NK-92 (cell line): ENCODE results near the gene USP44.

ENCODE experiments used
- DNase-seq: peaks from one replicate; lab custom pipeline; 2025; ENCODE audit not compliant: unreplicated experiment; lab: John Stamatoyannopoulos, UW

Gene USP44

DNA sequence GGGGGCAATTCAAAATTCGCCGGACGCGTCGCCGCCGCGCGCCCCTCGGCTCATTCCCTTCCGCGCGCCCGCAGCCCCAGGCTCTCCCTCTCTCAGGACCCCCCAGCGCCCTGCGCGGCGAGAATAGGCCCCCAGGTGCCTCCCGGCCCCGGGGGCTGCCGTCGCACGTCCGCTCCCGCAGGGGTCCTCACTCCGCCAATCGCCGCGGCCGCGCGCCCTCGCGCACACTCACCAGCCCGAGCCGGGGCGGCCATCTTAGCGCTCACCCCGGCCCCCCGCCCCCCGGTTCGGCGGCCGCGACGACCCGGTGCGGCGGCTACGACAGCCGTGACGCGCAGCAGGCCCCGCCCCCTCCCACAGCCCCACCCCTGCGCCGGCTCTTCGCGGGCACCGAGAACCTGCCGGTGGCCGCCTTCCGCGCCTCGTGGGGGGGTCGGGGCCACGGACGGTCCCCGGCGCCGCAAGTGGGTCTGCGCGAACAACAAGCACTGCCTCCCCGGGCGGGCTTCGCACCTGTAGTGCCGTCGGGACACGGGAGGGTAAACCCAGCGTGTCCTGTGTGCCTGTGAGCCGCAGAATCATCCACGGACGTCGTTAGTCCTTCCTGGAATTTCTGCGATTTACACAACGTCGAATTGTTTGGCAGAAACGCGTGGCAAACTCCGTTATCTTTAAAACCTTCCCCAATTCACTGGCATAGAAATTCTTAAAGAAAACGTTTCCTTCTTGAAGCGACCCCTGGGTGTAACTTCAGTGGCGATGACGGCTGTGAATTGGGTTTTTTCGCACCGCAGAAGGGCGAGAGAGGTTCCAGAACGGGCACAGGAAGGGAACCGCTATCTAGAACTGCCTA is 2.5 kb downstream of the USP44 start:
- DNase-seq, result no peak

DNA sequence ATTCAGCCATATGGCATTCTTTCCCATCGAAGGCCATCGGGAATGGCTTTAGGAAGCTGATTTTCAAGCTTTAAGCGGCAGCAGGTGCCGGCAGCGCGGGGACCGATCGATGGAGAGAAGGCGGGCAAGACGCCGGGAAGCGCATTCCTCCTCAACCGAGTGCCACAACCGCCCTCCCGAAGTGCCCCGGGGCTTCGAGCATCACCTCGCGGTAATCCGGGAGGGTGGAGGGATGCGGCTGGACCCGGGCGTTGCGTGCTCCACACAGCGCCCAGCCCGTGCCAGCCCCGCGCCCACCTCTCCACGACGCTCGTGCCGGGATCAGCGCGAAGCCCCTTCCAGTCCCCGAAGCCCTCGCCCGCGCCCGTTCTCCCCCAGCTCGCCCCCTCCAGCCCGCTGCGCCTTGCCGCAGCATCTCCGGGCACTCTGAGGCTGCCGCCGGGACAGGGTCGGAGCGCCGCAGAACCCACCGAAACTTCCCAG is 3.2 kb downstream of the USP44 start:
- no peak for DNase-seq

DNA sequence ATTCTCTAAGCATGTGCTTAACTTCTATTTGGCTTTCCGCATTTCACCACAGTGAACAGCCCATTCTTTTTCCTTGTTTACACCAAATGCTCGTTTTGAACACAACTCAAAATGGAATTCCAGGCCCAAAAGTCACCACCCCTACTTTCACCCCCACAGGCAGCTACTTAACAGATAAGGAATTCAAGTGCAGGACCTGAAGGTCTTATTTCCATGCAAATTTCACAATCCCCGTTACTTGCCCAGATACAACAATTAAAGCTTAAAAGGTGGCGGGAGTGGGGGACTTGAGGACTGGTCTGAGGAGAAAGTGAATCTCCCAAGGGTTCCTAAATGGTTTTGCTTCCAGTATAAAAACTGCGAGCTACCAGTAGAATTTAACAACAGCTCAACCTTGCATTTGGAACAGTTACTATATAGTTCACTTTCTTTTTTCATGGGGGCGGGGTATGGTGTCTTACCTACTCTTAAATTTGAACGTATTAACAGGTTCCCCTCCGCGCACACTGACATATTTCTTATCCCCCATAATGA is 3.7 kb downstream of the USP44 start:
- no peak for DNase-seq

GRCh38 chr12:95546491-95546813 is 4.8 kb downstream of the USP44 start:
- no peak for DNase-seq

DNA sequence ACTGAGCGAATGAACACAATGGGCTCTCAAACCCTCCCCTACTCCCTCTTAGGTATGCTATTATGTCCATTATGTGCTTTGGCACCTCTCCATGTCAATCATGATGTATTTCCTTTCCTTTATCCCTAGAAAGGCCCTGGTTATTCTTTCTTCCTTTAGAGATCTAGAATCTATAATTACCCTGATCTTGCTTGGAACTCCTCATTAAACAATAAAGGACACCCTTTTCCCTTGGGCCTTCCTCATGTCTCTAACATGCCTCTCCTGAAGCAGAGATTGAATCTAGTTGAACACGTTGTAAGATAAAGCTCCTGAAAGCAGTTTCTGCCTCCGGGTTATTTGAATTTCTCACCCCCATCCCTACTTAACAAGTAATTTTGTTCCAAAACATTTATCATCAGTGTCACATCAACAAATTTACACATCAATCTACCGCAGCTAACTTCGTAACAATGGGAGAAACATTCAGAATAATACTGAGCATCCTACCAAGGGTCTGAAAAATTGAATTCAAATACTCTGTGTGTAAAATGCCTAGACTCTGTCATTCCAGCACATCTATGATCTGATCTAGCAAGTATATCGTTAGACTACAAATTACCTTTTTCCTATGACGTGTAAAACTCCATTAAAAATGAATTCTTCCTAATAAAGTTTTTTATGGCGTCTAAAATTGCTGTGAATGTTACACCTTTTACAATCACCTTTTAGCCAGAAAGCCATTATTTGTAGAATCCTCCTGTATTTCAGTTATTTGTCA is 5.4 kb downstream of the USP44 start:
- DNase-seq, result no peak

DNA sequence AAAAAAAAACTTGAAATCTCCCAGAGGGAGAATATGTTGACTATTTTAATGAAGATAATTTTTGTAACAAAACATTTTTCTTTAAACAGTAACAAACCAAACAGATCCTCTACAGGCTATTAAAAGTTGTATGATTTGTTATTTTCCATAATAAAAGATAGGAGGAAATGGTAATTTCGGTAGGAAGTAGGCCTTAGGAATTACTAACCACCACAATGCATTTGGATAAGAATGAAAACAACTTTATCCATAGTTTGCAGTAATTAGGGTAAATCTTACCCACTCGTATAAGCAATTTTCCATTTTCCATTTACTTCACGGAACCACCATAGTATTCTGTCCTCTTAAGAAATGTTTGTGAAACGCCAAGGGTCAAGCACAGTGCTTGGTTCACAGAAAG is 6.0 kb downstream of the USP44 start:
- no peak for DNase-seq

- DNase-seq, result no peak
Observed at GRCh38 chr12:95544756-95545155, 6.5 kb downstream of the USP44 start.

GRCh38 chr12:95543305-95543704 is 8.0 kb downstream of the USP44 start:
- DNase-seq, result no peak

DNA sequence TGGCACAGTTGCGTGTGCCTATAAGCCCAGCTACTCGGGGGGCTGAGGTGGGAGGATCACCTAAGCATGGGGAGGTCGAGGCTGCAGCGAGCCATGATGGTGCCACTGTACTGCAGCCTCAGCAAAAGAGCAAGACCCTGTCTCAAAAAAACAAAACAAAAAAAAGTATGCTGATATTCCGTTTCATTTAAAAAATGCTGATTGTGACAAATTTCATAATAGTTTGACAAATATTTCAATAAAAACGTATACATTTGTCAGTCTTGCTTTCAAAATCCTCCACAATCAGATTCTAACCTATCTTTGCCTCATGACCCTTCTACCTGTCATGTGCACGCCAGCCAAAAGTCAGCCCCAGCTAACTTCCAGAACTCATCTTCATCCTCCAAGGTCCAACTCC is 9.8 kb downstream of the USP44 start:
- DNase-seq, result no peak

- DNase-seq, result no peak
Observed at GRCh38 chr12:95538656-95539055, 12.6 kb downstream of the USP44 start.

DNA sequence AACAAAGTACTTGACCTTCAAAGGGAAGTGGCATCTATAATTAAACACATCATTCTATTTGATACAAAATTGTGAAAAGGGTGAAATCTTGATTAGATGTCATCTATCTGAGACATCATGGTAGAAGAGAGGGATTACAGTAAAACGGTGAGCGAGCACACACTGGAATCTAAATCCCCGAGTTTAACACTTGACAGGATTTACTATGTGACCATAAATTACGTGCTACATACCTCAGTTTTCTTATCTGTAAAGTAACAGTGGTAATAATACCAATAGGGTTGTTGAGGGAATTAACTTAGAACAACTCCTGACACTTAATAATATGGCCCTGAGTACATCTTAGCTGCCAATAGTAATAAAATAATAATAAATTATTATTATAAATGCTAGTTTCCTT is 13.3 kb downstream of the USP44 start:
- DNase-seq, result no peak

GRCh38 chr12:95533985-95534384 is 17.3 kb downstream of the USP44 start:
- no peak for DNase-seq

DNA sequence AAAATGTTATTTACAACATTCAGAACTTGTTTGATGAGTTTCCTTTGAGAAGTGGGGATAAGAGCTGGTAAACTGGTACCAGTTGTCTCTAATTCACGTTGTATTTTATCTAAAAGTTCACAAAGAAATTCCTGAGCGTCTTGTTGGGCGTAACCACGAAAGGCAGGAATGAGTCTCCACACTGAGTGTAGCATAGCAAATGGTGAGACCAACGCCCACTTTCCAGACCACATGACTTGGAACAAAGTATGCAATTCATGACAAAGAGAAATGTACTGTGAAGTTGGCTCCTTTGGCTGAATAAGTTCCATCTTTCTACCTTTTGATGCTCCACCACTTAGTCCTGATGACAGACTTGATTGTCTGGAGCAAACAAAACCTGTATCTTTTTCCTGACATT is 18.4 kb downstream of the USP44 start:
- DNase-seq, result no peak

GRCh38 chr12:95529693-95530225 is 21.5 kb downstream of the USP44 start:
- no peak for DNase-seq

GRCh38 chr12:95528431-95528830 is 22.8 kb downstream of the USP44 start:
- DNase-seq, result no peak

- no peak for DNase-seq
Observed at GRCh38 chr12:95522692-95523091, 28.6 kb downstream of the USP44 start.

DNA sequence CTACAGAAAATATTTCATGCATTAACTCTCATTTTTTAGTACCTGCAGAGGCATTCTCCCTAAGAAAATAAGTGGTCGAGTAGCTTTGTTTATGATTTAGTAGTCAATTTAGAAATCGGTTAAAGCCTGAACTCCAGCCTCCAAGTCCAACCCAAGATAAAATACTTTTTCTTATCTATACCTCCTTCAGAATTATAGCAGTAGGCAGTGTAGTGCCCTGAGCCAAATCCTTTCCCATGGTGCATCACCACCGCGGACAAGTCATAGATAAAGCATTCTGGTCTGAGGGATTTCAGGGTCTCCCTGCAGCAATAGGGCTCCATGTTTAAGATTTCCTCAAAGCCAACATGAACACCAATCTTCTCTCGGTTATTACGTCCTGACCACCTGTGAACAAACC is 30.5 kb downstream of the USP44 start:
- no peak for DNase-seq

GRCh38 chr12:95518944-95519343 is 32.3 kb downstream of the USP44 start:
- DNase-seq, result no peak

- no peak for DNase-seq
Observed at GRCh38 chr12:95517246-95517645, 34.0 kb downstream of the USP44 start.

- DNase-seq, result no peak
Observed at GRCh38 chr12:95516757-95517156, 34.5 kb downstream of the USP44 start.

DNA sequence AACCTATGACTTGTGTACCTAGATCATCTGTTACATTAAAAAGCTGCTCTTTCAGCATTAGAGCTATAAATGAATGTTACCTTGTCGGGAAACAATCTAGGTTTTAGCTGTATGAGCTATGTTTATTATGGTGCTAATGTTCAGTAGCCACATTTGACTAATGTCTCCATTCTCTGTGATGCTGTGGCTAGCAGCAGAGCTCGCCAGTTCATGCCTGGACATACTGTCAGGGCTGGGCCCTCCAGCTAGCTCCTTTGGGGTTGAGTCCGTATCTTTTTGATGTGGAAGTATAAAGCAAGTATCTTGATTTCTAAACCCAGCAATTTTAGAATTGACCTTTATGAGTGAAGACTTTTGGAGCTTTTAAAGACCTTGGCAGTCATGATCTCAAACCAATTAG is 36.1 kb downstream of the USP44 start:
- DNase-seq, result no peak

GRCh38 chr12:95513599-95513998 is 37.7 kb downstream of the USP44 start:
- no peak for DNase-seq
